ENCODE results near the gene SNTB2.

SNTB2 gene

GRCh38 chr16:69270831-69271230, 83.9 kb downstream of the SNTB2 start:
- TF ChIP-seq SUZ12 (IDR thresholded peaks at IDR 0.05; ENCODE audit: extremely low read depth, insufficient read depth, insufficient read length) (no peak), YY1 (IDR thresholded peaks at IDR 0.05; ENCODE audit: insufficient read depth, insufficient read length) (no peak), ZNF274 (IDR thresholded peaks at IDR 0.05; ENCODE audit: low read depth, low read length) (no peak)
- Histone ChIP-seq H3K9ac (ENCODE audit: insufficient read length, low read depth) (no peak overlapping the region), H3K4me1 (ENCODE audit: insufficient read depth, insufficient read length) (no peaks in the 10 kb centered on the region), H3K4me3 (ENCODE audit: insufficient read length, low read depth) (no peak overlapping the region), H3K36me3 (ENCODE audit: insufficient read depth, insufficient read length, low read length) (peaks cover 42% of the 10 kb centered on the region), H3K9me3 (ENCODE audit: insufficient read depth, low read length) (no peaks in the 10 kb centered on the region), H3K27me3 (ENCODE audit: insufficient read depth, insufficient read length) (no peaks in the 10 kb centered on the region)
- no peak for DNase-seq (ENCODE audit: low read depth, low spot score)

DNA sequence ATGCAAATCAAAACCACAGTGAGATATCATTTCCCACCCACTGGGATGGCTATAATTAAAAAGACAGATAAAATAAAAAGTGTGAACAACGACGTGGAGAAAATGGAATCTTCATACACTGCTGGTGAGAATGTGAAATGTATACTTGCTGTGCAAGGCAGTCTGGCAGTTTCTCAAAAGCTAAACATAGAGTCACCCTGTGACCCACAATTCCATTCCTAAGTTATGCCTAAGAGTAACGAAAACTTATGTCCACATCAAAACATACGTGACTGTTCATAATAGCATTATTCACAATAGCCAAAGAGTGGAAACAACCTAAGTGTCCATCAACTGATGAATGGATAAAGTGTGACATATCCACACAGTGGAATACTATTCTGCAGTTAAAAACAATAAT, 86.0 kb downstream of the SNTB2 start:
- no peaks in the 10 kb centered on the region for H3K9me3 ChIP-seq (ENCODE audit: insufficient read depth, low read length)
- TF ChIP-seq YY1 (IDR thresholded peaks at IDR 0.05; ENCODE audit: insufficient read depth, insufficient read length) = no peak
- no peak for DNase-seq (ENCODE audit: low read depth, low spot score)
- H3K27me3 ChIP-seq (ENCODE audit: insufficient read depth, insufficient read length) = no peaks in the 10 kb centered on the region
- no peaks in the 10 kb centered on the region for H3K4me1 ChIP-seq (ENCODE audit: insufficient read depth, insufficient read length)
- no peak overlapping the region for H3K4me3 ChIP-seq (ENCODE audit: insufficient read length, low read depth)
- peaks cover 34% of the 10 kb centered on the region for H3K36me3 ChIP-seq (ENCODE audit: insufficient read depth, insufficient read length, low read length)
- H3K9ac ChIP-seq (ENCODE audit: insufficient read length, low read depth) = no peak overlapping the region

DNA sequence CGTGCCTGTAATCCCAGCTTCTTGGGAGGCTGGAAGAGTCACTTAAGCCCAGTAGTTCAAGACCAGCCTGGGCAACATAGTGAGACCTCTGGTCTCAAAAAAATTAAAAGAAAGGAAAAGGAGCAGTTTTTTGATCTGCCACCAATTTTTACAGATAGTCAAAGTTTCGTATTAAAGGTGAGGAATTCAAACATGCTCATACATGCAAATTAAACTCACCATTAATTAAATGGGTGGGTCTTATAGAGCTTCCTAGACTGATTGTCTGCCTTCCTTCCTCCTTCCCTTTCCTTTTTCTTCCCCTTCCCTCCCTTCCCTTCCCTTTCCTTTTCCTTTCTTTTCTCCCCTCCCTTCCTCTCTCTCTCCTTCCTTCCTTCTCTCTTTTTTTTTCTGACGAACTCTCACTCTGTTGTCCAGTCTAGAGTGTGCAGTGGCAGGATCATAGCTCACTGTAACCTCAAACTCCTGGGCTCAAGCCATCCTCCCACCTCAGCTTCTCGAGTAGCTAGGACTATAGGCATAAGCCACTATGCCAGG, 87.8 kb downstream of the SNTB2 start:
- Histone ChIP-seq H3K4me1 (ENCODE audit: insufficient read depth, insufficient read length) (no peaks in the 10 kb centered on the region), H3K9me3 (ENCODE audit: insufficient read depth, low read length) (no peaks in the 10 kb centered on the region), H3K36me3 (ENCODE audit: insufficient read depth, insufficient read length, low read length) (peaks cover 32% of the 10 kb centered on the region), H3K9ac (ENCODE audit: insufficient read length, low read depth) (no peak overlapping the region), H3K27me3 (ENCODE audit: insufficient read depth, insufficient read length) (no peaks in the 10 kb centered on the region), H3K4me3 (ENCODE audit: insufficient read length, low read depth) (no peak overlapping the region)
- TF ChIP-seq YY1 (IDR thresholded peaks at IDR 0.05; ENCODE audit: insufficient read depth, insufficient read length) (no peak), ZNF274 (IDR thresholded peaks at IDR 0.05; ENCODE audit: low read depth, low read length) (no peak), SUZ12 (IDR thresholded peaks at IDR 0.05; ENCODE audit: extremely low read depth, insufficient read depth, insufficient read length) (no peak)
- DNase-seq (ENCODE audit: low read depth, low spot score) = no peak

- DNase-seq (ENCODE audit: low read depth, low spot score) = no peak
- Histone ChIP-seq H3K9ac (ENCODE audit: insufficient read length, low read depth) (no peak overlapping the region), H3K36me3 (ENCODE audit: insufficient read depth, insufficient read length, low read length) (peaks cover 17% of the 10 kb centered on the region), H3K9me3 (ENCODE audit: insufficient read depth, low read length) (no peaks in the 10 kb centered on the region), H3K4me3 (ENCODE audit: insufficient read length, low read depth) (no peak overlapping the region), H3K27me3 (ENCODE audit: insufficient read depth, insufficient read length) (no peaks in the 10 kb centered on the region), H3K4me1 (ENCODE audit: insufficient read depth, insufficient read length) (no peaks in the 10 kb centered on the region)
- TF ChIP-seq SUZ12 (IDR thresholded peaks at IDR 0.05; ENCODE audit: extremely low read depth, insufficient read depth, insufficient read length) (no peak), ZNF274 (IDR thresholded peaks at IDR 0.05; ENCODE audit: low read depth, low read length) (no peak), YY1 (IDR thresholded peaks at IDR 0.05; ENCODE audit: insufficient read depth, insufficient read length) (no peak)
Observed at GRCh38 chr16:69276148-69277115, 89.5 kb downstream of the SNTB2 start.

- no peak for TF ChIP-seq YY1 (IDR thresholded peaks at IDR 0.05; ENCODE audit: insufficient read depth, insufficient read length)
- TF ChIP-seq SUZ12 (IDR thresholded peaks at IDR 0.05; ENCODE audit: extremely low read depth, insufficient read depth, insufficient read length) = no peak
- no peak for TF ChIP-seq ZNF274 (IDR thresholded peaks at IDR 0.05; ENCODE audit: low read depth, low read length)
- H3K4me1 ChIP-seq (ENCODE audit: insufficient read depth, insufficient read length) = no peaks in the 10 kb centered on the region
- no peaks in the 10 kb centered on the region for H3K27me3 ChIP-seq (ENCODE audit: insufficient read depth, insufficient read length)
- H3K9me3 ChIP-seq (ENCODE audit: insufficient read depth, low read length) = no peaks in the 10 kb centered on the region
- H3K9ac ChIP-seq (ENCODE audit: insufficient read length, low read depth) = no peak overlapping the region
- no peak for DNase-seq (ENCODE audit: low read depth, low spot score)
- peaks cover 12% of the 10 kb centered on the region for H3K36me3 ChIP-seq (ENCODE audit: insufficient read depth, insufficient read length, low read length)
- no peak overlapping the region for H3K4me3 ChIP-seq (ENCODE audit: insufficient read length, low read depth)
Observed at GRCh38 chr16:69277413-69277812, 90.4 kb downstream of the SNTB2 start.

GRCh38 chr16:69283851-69284250, 96.9 kb downstream of the SNTB2 start:
- Histone ChIP-seq H3K4me3 (ENCODE audit: insufficient read length, low read depth) (no peak overlapping the region), H3K27me3 (ENCODE audit: insufficient read depth, insufficient read length) (no peaks in the 10 kb centered on the region), H3K9ac (ENCODE audit: insufficient read length, low read depth) (no peak overlapping the region), H3K36me3 (ENCODE audit: insufficient read depth, insufficient read length, low read length) (peaks cover 24% of the 10 kb centered on the region), H3K9me3 (ENCODE audit: insufficient read depth, low read length) (no peaks in the 10 kb centered on the region), H3K4me1 (ENCODE audit: insufficient read depth, insufficient read length) (no peaks in the 10 kb centered on the region)
- TF ChIP-seq YY1 (IDR thresholded peaks at IDR 0.05; ENCODE audit: insufficient read depth, insufficient read length) (no peak), SUZ12 (IDR thresholded peaks at IDR 0.05; ENCODE audit: extremely low read depth, insufficient read depth, insufficient read length) (no peak), ZNF274 (IDR thresholded peaks at IDR 0.05; ENCODE audit: low read depth, low read length) (no peak)
- DNase-seq (ENCODE audit: low read depth, low spot score) = no peak

DNA sequence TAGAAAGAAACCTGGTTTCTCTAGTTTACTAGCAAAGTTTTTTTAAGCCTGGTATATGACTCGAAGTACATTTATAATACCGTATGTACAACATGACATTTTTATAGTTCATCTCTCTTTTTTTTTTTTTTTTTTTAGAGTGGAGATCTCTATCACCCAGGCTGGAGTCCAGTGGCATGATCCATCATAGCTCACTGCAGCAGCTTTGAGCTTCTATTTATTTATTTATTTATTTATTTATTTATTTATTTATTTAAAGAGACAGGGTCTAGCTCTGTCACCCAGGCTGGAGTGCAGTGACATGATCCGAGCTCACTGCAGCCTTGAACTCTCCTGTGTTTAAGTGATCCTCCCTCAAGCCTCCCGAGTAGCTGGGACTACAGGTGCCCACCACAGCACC, 98.3 kb downstream of the SNTB2 start:
- TF ChIP-seq SUZ12 (IDR thresholded peaks at IDR 0.05; ENCODE audit: extremely low read depth, insufficient read depth, insufficient read length) = no peak
- TF ChIP-seq ZNF274 (IDR thresholded peaks at IDR 0.05; ENCODE audit: low read depth, low read length) = no peak
- TF ChIP-seq YY1 (IDR thresholded peaks at IDR 0.05; ENCODE audit: insufficient read depth, insufficient read length) = no peak
- DNase-seq (ENCODE audit: low read depth, low spot score) = no peak
- H3K36me3 ChIP-seq (ENCODE audit: insufficient read depth, insufficient read length, low read length) = peaks cover 24% of the 10 kb centered on the region
- no peaks in the 10 kb centered on the region for H3K27me3 ChIP-seq (ENCODE audit: insufficient read depth, insufficient read length)
- H3K4me3 ChIP-seq (ENCODE audit: insufficient read length, low read depth) = no peak overlapping the region
- no peaks in the 10 kb centered on the region for H3K4me1 ChIP-seq (ENCODE audit: insufficient read depth, insufficient read length)
- no peaks in the 10 kb centered on the region for H3K9me3 ChIP-seq (ENCODE audit: insufficient read depth, low read length)
- no peak overlapping the region for H3K9ac ChIP-seq (ENCODE audit: insufficient read length, low read depth)

Measured in NT2/D1 (cell line).